Testis (tissue), 2 donors: ENCODE data around the gene MOB3B.

ENCODE experiments used
- CTCF ChIP-seq, 3 experiments: fragments of 450-650 bp in 2 of 3; fragments of 200-600 bp in 1 of 3; sonication (generic) in 1 of 3; IDR thresholded peaks; one replicate each; pipeline ENCODE4 v1.5.1; 2016 to 2019; ENCODE audit warnings: antibody characterized with exemption in 3 of 3, mild to moderate bottlenecking in 2 of 3, moderate library complexity in 1 of 3
- POLR2A ChIP-seq: fragments of 450-650 bp; IDR thresholded peaks from one replicate; pipeline ENCODE4 v1.6.1; 2017; ENCODE audit warnings: antibody characterized with exemption, mild to moderate bottlenecking, moderate library complexity

GRCh38 chr9:27393054-27393846 lies 136.4 kb downstream of the MOB3B start:
- TF ChIP-seq CTCF (IDR thresholded peaks at IDR 0.05) (no peak), POLR2A (no peak)
